Measurements from ENCODE around the gene TACR1.
"Not testable (repeated sequence)": the region's sequence is repeated elsewhere in the genome, so short reads cannot be mapped to it uniquely, and the experiment has no call there.

TACR1 gene

GRCh38 chr2:75079575-75079974 lies 119.7 kb downstream of the TACR1 start:
- DNase-seq = no peak

DNA sequence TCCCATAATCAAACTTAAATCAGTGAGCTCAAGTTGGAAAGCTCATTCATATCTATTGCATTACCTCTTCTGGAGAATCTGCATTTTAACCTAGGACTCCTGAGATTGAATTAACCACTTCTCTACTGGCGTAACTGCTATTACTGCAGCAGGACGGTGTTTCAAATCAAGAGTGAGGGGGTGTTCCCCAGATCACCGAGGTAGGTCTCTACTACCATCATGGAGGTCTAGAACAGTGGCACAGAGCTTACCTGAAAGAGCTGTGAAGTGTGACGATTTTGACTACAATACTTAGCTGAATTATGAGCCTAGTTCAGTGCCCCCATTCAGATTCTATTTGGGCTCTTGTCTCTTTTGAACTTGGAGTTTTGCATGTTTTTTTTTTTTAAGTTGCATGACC lies 121.4 kb downstream of the TACR1 start:
- no peak for DNase-seq

DNA sequence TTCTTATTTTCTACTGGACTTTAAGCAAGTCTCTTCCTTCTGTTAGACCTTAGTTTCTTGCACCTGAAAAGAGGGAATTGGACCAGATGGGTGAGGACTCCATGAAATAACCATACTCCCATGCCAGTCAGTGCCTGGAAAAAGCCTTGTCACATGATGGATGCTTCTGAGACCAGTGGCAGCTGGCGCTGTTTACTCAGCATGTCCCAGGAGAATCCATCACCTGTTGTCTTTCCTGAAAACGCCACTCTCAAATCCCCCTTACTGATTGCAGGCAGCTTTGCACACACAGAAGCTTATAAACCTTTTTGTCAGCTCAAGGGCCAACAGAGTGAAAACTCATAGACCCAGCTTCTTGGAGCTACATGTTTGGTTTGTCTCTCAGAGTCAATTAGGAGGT lies 123.2 kb downstream of the TACR1 start:
- DNase-seq = no peak

- DNase-seq = no peak
Measured at GRCh38 chr2:75074708-75075107, 124.6 kb downstream of the TACR1 start.

DNA sequence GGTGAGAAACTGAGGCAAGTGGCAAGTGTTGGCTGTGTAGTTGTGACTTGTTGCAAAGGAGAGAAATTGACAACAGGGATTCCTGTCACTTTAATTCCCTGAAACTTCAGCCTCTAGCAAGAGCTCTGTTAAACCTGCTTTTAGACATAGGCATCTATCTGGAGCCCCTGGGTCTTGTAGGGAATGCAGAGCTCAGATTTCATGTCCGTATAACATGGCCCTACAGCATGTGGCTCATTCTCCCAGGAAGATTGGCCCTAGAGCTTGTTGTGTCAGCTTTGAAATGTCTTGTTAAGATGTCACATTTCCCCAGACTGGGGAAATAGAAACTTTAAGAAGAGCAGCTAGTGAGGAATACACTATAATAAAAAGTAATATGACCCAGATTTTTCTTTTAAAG lies 125.1 kb downstream of the TACR1 start:
- no peak for DNase-seq

GRCh38 chr2:75071766-75072165 lies 127.6 kb downstream of the TACR1 start:
- no peak for DNase-seq

- no peak for DNase-seq
Measured at GRCh38 chr2:75068546-75068945, 130.8 kb downstream of the TACR1 start.

- DNase-seq = no peak
Measured at GRCh38 chr2:75067506-75067905, 131.8 kb downstream of the TACR1 start.

DNA sequence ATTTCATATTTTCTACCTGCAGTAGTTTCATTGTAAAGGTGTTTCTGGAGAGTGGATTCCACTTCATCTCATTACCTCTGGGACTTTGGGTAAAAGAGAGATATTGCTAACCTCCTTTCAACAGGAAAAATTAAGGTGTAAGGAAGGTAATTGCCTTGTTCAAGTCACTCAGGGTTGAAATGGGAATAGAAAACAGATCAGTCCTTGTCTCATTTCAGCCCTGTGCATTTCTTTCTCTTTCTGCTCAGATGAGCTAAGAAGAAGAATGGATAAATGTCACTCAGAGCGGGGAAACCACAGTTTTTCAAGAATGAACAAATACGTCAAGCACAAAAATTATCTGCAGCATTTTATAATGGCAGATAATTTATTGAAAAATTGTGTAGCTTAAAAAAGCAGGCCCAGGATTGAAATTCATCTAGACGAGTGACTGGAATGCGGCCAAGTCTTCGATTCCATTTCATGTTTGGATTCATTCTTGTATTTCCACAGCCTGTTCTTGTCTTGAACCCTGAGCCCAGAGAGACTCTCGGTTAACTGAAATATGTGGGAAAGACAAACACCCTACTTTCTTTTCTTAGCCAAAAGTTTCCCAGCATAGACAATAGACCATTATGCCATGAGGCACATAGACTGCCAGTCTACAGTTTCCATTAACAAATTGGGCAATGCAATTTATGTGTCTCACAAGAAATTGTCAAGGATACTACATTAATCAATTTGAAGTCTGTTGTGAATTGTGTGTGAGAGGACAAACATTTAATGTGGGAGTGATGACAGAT lies 133.0 kb downstream of the TACR1 start:
- no peak for DNase-seq

DNA sequence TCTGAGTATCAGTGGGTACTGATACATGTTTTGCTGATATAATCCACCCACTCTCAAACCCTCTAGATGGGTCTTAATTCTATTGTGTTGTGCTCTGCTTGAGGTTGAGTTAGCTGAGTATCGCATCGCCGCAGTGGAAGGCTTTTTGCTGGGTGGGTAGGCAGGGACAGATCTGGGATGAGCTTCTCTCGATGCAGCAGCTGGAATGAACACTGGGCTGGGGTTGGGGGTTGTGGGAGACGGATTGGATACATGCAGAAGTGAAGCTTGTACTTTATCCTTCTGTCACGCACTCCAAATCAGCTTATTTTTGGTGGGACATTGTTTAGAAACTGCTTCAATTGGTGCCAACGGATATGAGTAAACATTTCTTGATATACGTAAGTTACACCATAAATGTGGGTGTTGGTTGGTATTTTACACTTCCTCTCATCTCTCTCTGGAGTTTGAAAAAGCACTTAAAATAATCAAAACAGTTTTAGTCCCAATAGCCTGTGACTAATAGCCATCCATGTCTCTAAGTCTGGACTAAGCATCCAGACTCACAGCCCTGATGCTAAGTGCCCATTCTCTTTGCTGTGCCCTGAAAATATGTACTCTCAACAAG lies 133.8 kb downstream of the TACR1 start:
- DNase-seq = no peak

- peak; percentile 7 for DNase-seq
Measured at GRCh38 chr2:75064691-75065396, 134.5 kb downstream of the TACR1 start.

- DNase-seq = no peak
Measured at GRCh38 chr2:75063906-75064305, 135.4 kb downstream of the TACR1 start.

GRCh38 chr2:75058427-75058826 lies 140.9 kb downstream of the TACR1 start:
- no peak for DNase-seq

DNA sequence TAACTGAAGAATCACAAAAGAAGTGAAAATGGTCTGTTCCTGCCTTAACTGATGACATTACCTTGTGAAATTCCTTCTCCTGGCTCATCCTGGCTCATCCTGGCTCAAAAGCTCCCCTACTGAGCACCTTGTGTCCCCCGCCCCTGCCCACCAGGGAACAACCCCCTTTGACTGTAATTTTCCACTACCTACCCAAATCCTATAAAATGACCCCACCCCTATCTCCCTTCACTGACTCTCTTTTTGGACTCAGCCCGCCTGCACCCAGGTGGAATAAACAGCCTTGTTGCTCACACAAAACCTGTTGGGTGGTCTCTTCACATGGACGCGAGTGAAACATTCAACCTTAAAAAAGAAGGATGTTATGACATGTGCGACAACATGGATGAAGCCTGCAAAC lies 142.2 kb downstream of the TACR1 start:
- DNase-seq = not testable (repeated sequence)

DNA sequence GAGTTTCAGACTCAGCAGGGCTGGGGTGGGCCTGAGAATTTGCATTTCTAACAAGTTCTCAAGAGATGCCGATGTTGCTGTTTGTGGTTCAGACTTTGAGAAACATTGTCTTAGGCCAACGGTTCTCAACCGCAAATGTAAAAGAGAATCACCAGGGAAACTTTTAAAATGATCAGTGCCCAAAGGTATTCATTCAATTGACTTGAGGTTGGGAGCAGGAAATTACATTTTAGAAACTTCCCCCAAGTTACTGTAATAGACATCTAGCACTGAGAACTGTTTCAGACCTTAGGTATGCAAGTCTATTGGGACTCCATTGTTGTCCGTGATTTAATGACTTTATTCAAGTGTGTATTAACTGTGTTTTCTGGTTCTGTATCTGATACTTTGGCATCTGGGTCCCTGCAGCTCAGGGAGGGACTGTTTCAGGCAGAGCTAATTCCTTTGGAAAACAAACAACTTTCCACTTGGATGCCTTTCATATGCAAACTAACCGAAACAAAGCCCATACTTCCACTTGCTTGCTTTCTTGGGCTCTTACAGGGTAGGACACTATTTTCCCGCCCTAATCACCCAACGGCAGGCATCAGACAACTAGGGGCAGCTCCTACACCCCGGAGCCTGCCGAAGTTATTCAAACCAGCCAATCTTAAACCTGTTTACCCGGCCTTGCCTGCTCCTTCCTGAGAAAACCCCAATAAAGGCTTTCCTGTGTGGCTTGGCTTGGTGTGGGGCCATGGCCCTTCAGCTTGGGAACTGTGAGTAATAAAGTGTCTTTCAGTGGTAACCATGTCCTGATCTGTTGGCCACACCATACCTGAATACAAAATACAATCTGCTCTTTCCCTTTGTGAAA lies 143.3 kb downstream of the TACR1 start:
- no peak for DNase-seq

GRCh38 chr2:75055142-75055819 lies 144.0 kb downstream of the TACR1 start:
- DNase-seq = no peak

DNA sequence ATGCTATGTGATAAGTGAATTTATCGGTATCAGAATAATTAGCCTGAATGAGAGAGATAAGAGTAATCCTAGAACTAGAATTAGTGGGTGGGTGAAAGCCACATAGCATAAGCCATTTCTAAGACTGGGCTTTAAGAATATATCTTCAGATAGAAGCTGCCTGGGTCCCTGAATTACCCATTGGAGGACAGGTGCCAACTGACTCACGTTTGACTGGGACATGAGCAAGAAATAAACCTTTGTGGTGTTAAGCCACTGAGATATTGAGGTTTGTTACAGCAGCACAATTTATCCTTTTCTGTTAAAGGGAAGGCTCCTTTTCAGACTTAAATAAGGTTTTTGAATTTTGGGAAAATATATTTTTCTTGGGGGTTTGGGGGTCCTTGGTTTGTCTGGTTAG lies 145.0 kb downstream of the TACR1 start:
- no peak for DNase-seq

GRCh38 chr2:75053484-75054112 lies 145.7 kb downstream of the TACR1 start:
- no peak for DNase-seq

GRCh38 chr2:75047992-75048625 lies 151.2 kb downstream of the TACR1 start:
- no peak for DNase-seq

GRCh38 chr2:75047189-75047991 lies 151.9 kb downstream of the TACR1 start:
- DNase-seq = no peak

Measured in activated T-cell treated with anti-CD3 and anti-CD28 coated beads for 4 hours (primary cell).